ENCODE measurements around the gene SMG9.

SMG9 gene

GRCh38 chr19:43798546-43799409 lies 44.0 kb upstream of the SMG9 start (continued):
- TF ChIP-seq ZNF513 (tag by site-specific recombination; IDR thresholded peaks at IDR 0.05) (no peak), IKZF3 (tag by site-specific recombination; IDR thresholded peaks at IDR 0.05) (no peak; the same call in 1 of the 2 replicates), ZNF366 (tag by site-specific recombination; conservative IDR thresholded peaks at IDR 0.05) (peak; percentile 100), REPIN1 (tag by site-specific recombination; IDR thresholded peaks at IDR 0.05; ENCODE audit: low read depth) (peak; percentile 96; the same call in 1 of the 2 replicates), ZBTB8A (tag by site-specific recombination; IDR thresholded peaks at IDR 0.05) (peak; percentile 87), SALL2 (tag by site-specific recombination; IDR thresholded peaks at IDR 0.05; ENCODE audit: borderline replicate concordance) (peak; percentile 79; the same call in 1 of the 2 replicates), ZNF768 (tag by site-specific recombination; IDR thresholded peaks at IDR 0.05) (no peak), ZNF514 (tag by site-specific recombination; IDR thresholded peaks at IDR 0.05) (no peak), ZNF776 (tag by site-specific recombination; IDR thresholded peaks at IDR 0.05; ENCODE audit: borderline replicate concordance) (no peak; the same call in 1 of the 2 replicates), ZNF843 (tag by site-specific recombination; IDR thresholded peaks at IDR 0.05) (peak; percentile 85), ZNF501 (tag by site-specific recombination; IDR thresholded peaks at IDR 0.05) (peak; percentile 94), ZNF335 (tag by site-specific recombination; conservative IDR thresholded peaks at IDR 0.05) (peak; percentile 82), ZNF621 (tag by site-specific recombination; IDR thresholded peaks at IDR 0.05) (0 out of 2 replicates have a peak, but pooled peaks have one; percentile 90), ZBTB49 (tag by site-specific recombination; IDR thresholded peaks at IDR 0.05; ENCODE audit: low read depth) (no peak), ZNF677 (tag by site-specific recombination; IDR thresholded peaks at IDR 0.05) (no peak), SP7 (tag by site-specific recombination; IDR thresholded peaks at IDR 0.05) (peak; percentile 95), BCL6B (tag by site-specific recombination; IDR thresholded peaks at IDR 0.05) (no peak), KLF8 (tag by site-specific recombination; IDR thresholded peaks at IDR 0.05) (peak; percentile 91), GLIS1 (tag by site-specific recombination; IDR thresholded peaks at IDR 0.05) (peak; percentile 99), ZNF48 (tag by site-specific recombination; IDR thresholded peaks at IDR 0.05) (no peak), ZNF132 (tag by site-specific recombination; IDR thresholded peaks at IDR 0.05; ENCODE audit: borderline replicate concordance) (no peak), ZNF248 (tag by site-specific recombination; IDR thresholded peaks at IDR 0.05) (peak; percentile 79), ZNF549 (tag by site-specific recombination; IDR thresholded peaks at IDR 0.05) (no peak), ZNF169 (tag by site-specific recombination; IDR thresholded peaks at IDR 0.05) (peak; percentile 72), ZXDB (tag by site-specific recombination; IDR thresholded peaks at IDR 0.05) (peak; percentile 76), ZNF211 (tag by site-specific recombination; IDR thresholded peaks at IDR 0.05; ENCODE audit: low read depth) (no peak), ZNF302 (tag by site-specific recombination; IDR thresholded peaks at IDR 0.05; ENCODE audit: low read depth) (no peak), MZF1 (tag by site-specific recombination; IDR thresholded peaks at IDR 0.05; ENCODE audit: borderline replicate concordance) (no peak), ZNF426 (tag by site-specific recombination; IDR thresholded peaks at IDR 0.05) (no peak), ZNF416 (tag by site-specific recombination; IDR thresholded peaks at IDR 0.05) (no peak; the same call in none of the 2 replicates), KLF1 (tag by site-specific recombination; IDR thresholded peaks at IDR 0.05) (peak; percentile 99), ZNF26 (tag by site-specific recombination; IDR thresholded peaks at IDR 0.05) (no peak), ZNF645 (tag by site-specific recombination; IDR thresholded peaks at IDR 0.05) (no peak; the same call in none of the 2 replicates)
